HepG2 (cell line): ENCODE data around the gene INSL6.

Experiments used
- ATF7 ChIP-seq, 2 experiments: fragments of 450-650 bp in 1 of 2; sonication (generic) in 1 of 2; formaldehyde crosslinking in 1 of 2; IDR thresholded peaks; 2 replicates each; pipeline versions ENCODE4 v1.4.0 to v1.6.1; 2016 to 2020; ENCODE audit warnings: antibody characterized with exemption in 1 of 2, mild to moderate bottlenecking in 1 of 2, missing genetic modification reagents in 1 of 2
- PPARG ChIP-seq: conservative IDR thresholded peaks from 2 replicates; pipeline ENCODE4 v1.6.1; 2016; ENCODE audit warnings: missing biosample characterization, missing genetic modification reagents
- RFX5 ChIP-seq: IDR thresholded peaks from 2 replicates; pipeline ENCODE4 v1.6.1; 2011; ENCODE audit warnings: low read depth, low read length, improper control_type of control experiment
- ZNF331 ChIP-seq: sonication (generic); formaldehyde crosslinking; IDR thresholded peaks from 2 replicates; pipeline ENCODE4 v1.4.0; 2020; ENCODE audit warnings: missing genetic modification reagents
- ZNF430 ChIP-seq: sonication (generic); formaldehyde crosslinking; IDR thresholded peaks from 2 replicates; pipeline ENCODE4 v1.9.0; 2021; ENCODE audit warnings: mild to moderate bottlenecking, missing genetic modification reagents
- TF ChIP-seq, protein P1 (sequence below): sonication (generic); formaldehyde crosslinking; IDR thresholded peaks from 2 replicates; pipeline ENCODE4 v1.8.1; 2023; ENCODE audit warnings: mild to moderate bottlenecking, missing genetic modification reagents, borderline replicate concordance
- TF ChIP-seq, protein P2 (sequence below): sonication (generic); formaldehyde crosslinking; conservative IDR thresholded peaks from 2 replicates; pipeline ENCODE4 v1.5.0; 2020; ENCODE audit warnings: missing genetic modification reagents
- TF ChIP-seq, protein P3 (sequence below): sonication (generic); formaldehyde crosslinking; IDR thresholded peaks from 2 replicates; pipeline ENCODE4 v1.8.0; 2022; ENCODE audit warnings: mild to moderate bottlenecking, missing genetic modification reagents, borderline replicate concordance

DNA sequence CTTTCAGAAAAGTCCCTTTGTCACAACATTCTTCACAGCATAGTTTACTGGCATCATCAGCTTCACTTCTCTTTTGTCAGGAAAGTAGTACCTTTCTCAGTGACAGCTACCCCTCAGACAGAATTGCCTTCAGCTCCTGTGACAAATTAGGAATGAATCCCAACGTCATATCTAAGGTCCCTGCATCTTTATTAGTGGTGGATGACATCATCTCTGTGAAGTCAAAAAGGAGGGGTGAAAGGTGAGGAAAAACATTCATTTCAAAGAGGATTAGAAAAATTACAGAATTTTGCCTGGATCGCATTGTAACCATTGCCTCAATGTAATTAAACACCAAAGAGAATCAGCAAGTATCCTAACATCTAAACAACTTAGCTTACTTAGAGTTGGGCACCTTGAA is 7.9 kb upstream of the INSL6 start:
- TF ChIP-seq ZNF331 (CRISPR knock-in tag) = no peak
- TF ChIP-seq, protein P1, sequence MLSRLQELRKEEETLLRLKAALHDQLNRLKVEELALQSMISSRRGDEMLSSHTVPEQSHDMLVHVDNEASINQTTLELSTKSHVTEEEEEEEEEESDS (CRISPR knock-in tag) = no peak
- no peak for TF ChIP-seq RFX5
- TF ChIP-seq ZNF430 (CRISPR knock-in tag) = no peak
- peak; percentile 78 for TF ChIP-seq ATF7 (IDR thresholded peaks at IDR 0.05)
- no peak for TF ChIP-seq ATF7 (CRISPR knock-in tag; IDR thresholded peaks at IDR 0.05)
- TF ChIP-seq, protein P2, sequence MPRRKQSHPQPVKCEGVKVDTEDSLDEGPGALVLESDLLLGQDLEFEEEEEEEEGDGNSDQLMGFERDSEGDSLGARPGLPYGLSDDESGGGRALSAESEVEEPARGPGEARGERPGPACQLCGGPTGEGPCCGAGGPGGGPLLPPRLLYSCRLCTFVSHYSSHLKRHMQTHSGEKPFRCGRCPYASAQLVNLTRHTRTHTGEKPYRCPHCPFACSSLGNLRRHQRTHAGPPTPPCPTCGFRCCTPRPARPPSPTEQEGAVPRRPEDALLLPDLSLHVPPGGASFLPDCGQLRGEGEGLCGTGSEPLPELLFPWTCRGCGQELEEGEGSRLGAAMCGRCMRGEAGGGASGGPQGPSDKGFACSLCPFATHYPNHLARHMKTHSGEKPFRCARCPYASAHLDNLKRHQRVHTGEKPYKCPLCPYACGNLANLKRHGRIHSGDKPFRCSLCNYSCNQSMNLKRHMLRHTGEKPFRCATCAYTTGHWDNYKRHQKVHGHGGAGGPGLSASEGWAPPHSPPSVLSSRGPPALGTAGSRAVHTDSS (CRISPR knock-in tag) = no peak
- TF ChIP-seq, protein P3, sequence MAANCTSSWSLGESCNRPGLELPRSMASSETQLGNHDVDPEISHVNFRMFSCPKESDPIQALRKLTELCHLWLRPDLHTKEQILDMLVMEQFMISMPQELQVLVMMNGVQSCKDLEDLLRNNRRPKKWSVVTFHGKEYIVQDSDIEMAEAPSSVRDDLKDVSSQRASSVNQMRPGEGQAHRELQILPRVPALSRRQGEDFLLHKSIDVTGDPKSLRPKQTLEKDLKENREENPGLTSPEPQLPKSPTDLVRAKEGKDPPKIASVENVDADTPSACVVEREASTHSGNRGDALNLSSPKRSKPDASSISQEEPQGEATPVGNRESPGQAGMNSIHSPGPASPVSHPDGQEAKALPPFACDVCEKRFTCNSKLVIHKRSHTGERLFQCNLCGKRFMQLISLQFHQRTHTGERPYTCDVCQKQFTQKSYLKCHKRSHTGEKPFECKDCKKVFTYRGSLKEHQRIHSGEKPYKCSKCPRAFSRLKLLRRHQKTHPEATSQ (CRISPR knock-in tag) = no peak
- no peak for TF ChIP-seq PPARG (CRISPR knock-in tag)
